IMR-90 (cell line): ENCODE measurements around the gene GPC4. TPM values are rescaled to one million over a fixed set of nuclear protein-coding genes. Genes with fewer than 3 reads are reported as not detected.

Experiments
- ATAC-seq: fragments of 200-7000 bp; cut with Tn5 transposase; 2 replicates; pipeline ENCODE4 v1.9.1; 2020; ENCODE audit warnings: low read depth, mild to moderate bottlenecking, moderate library complexity
- BruUV-seq: library from RNA; stranded (reverse); fragments of 400-500 nt; replicated peaks from 2 replicates; lab custom pipeline; 2021; lab: Mats Ljungman, UMichigan
- CTCF ChIA-PET: fragments of 300-600 bp; formaldehyde crosslinking; extraction: SDS; loops from one replicate; lab custom pipeline; 2021; ENCODE audit warnings: antibody characterized with exemption; lab: Yijun Ruan, JAX
- POLR2A ChIA-PET: fragments of 300-600 bp; sonication (Branson Sonifier 250); formaldehyde crosslinking; loops from one replicate; lab custom pipeline; 2022; ENCODE audit warnings: antibody characterized with exemption; ENCODE audit not compliant: unreplicated experiment; lab: Charles Lee
- DNase-seq: peaks from one replicate; pipeline ENCODE4 v3.0.0; 2013
- H2AFZ ChIP-seq: replicated peaks from 2 replicates; pipeline ENCODE3; 2013; ENCODE audit warnings: low read length, mild to moderate bottlenecking; ENCODE audit not compliant: poor library complexity
- H2AK5ac ChIP-seq: 2 replicates; pipeline ENCODE4 v1.6.1; 2013; ENCODE audit warnings: low read depth, low read length, inconsistent platforms
- H2AK9ac ChIP-seq: replicated peaks from 2 replicates; pipeline ENCODE3; 2013; ENCODE audit warnings: mild to moderate bottlenecking, low read depth, low read length, moderate library complexity; ENCODE audit not compliant: poor library complexity
- H2BK120ac ChIP-seq: 2 replicates; pipeline ENCODE4 v1.6.1; 2013; ENCODE audit warnings: low read depth, low read length, inconsistent platforms
- H2BK15ac ChIP-seq: 3 replicates; pipeline ENCODE4 v1.6.1; 2013; ENCODE audit warnings: low read depth, low read length, inconsistent platforms
- H2BK20ac ChIP-seq: 2 replicates; pipeline ENCODE4 v1.6.1; 2013; ENCODE audit warnings: low read depth, mild to moderate bottlenecking, inconsistent platforms, low read length, moderate library complexity
- H2BK5ac ChIP-seq: 2 replicates; pipeline ENCODE4 v1.6.1; 2013; ENCODE audit warnings: mild to moderate bottlenecking, low read depth, low read length, inconsistent platforms; ENCODE audit not compliant: poor library complexity, severe bottlenecking
- H3K14ac ChIP-seq: replicated peaks from 2 replicates; pipeline ENCODE4 v1.6.1; 2013; ENCODE audit warnings: low read depth, low read length, inconsistent platforms
- H3K18ac ChIP-seq: 2 replicates; pipeline ENCODE4 v1.6.1; 2013; ENCODE audit warnings: low read depth, low read length, control low read depth
- H3K23ac ChIP-seq: 2 replicates; pipeline ENCODE4 v1.6.1; 2013; ENCODE audit warnings: low read depth, low read length, inconsistent platforms
- H3K27ac ChIP-seq: 2 replicates; pipeline ENCODE4 v1.5.1; 2013; ENCODE audit warnings: mild to moderate bottlenecking, control low read depth, low read length; ENCODE audit not compliant: insufficient read depth
- H3K27me3 ChIP-seq: 2 replicates; pipeline ENCODE4 v1.6.1; 2013; ENCODE audit warnings: low read length; ENCODE audit not compliant: control insufficient read depth, insufficient read depth
- H3K36me3 ChIP-seq: 2 replicates; pipeline ENCODE4 v1.6.1; 2013; ENCODE audit warnings: low read length, mixed read lengths; ENCODE audit not compliant: control insufficient read depth, insufficient read depth
- H3K4ac ChIP-seq: 2 replicates; pipeline ENCODE4 v1.6.1; 2013; ENCODE audit warnings: low read depth, low read length, inconsistent platforms
- H3K4me1 ChIP-seq: 2 replicates; pipeline ENCODE4 v1.6.1; 2013; ENCODE audit warnings: low read length, mixed read lengths; ENCODE audit not compliant: control insufficient read depth, insufficient read depth
- H3K4me2 ChIP-seq: 2 replicates; pipeline ENCODE4 v1.6.1; 2013; ENCODE audit warnings: low read depth, mild to moderate bottlenecking, control low read depth, low read length, moderate library complexity
- H3K4me3 ChIP-seq: 2 replicates; pipeline ENCODE4 v1.5.1; 2013; ENCODE audit warnings: low read depth, mild to moderate bottlenecking, control low read depth, low read length, moderate library complexity; ENCODE audit not compliant: insufficient read depth
- H3K56ac ChIP-seq: 2 replicates; pipeline ENCODE4 v1.6.1; 2013; ENCODE audit warnings: low read length, inconsistent platforms; ENCODE audit not compliant: insufficient read depth; ENCODE audit errors: extremely low read depth
- H3K79me1 ChIP-seq, 2 experiments: 2 replicates each; pipeline ENCODE4 v1.6.1; 2013; ENCODE audit warnings: low read length in 2 of 2, inconsistent platforms in 1 of 2, low read depth in 1 of 2
- H3K9ac ChIP-seq: 2 replicates; pipeline ENCODE4 v1.6.1; 2013; ENCODE audit warnings: low read depth, low read length, control low read depth
- H3K9me1 ChIP-seq: 2 replicates; pipeline ENCODE4 v1.6.1; 2013; ENCODE audit warnings: low read length, inconsistent platforms; ENCODE audit not compliant: insufficient read depth
- H3K9me3 ChIP-seq: 2 replicates; pipeline ENCODE4 v1.6.1; 2013; ENCODE audit warnings: low read length; ENCODE audit not compliant: control insufficient read depth, insufficient read depth
- H4K20me1 ChIP-seq: 2 replicates; pipeline ENCODE4 v1.6.1; 2013; ENCODE audit warnings: low read length, inconsistent platforms; ENCODE audit not compliant: insufficient read depth
- H4K5ac ChIP-seq: 2 replicates; pipeline ENCODE4 v1.6.1; 2013; ENCODE audit warnings: mild to moderate bottlenecking, low read depth, low read length, control low read depth
- H4K8ac ChIP-seq, 2 experiments: 2 replicates each; pipeline ENCODE4 v1.6.1; 2013; ENCODE audit warnings: low read depth in 2 of 2, low read length in 2 of 2, control low read depth in 1 of 2, inconsistent platforms in 1 of 2
- H4K91ac ChIP-seq: 2 replicates; pipeline ENCODE4 v1.6.1; 2013; ENCODE audit warnings: low read depth, low read length, inconsistent platforms; ENCODE audit not compliant: insufficient read depth
- CEBPB ChIP-seq: IDR thresholded peaks from 2 replicates; pipeline ENCODE4 v1.6.1; 2012; ENCODE audit warnings: low read depth, low read length, improper control_type of control experiment
- CHD1 ChIP-seq: IDR thresholded peaks from 2 replicates; pipeline ENCODE4 v1.6.1; 2012; ENCODE audit warnings: low read depth, low read length, improper control_type of control experiment
- RCOR1 ChIP-seq: IDR thresholded peaks from 2 replicates; pipeline ENCODE4 v1.6.1; 2012; ENCODE audit warnings: mild to moderate bottlenecking, low read length, improper control_type of control experiment; ENCODE audit not compliant: insufficient replicate concordance
- dilution Hi-C: fragments of 300-500 bp; cut with HindIII; formaldehyde crosslinking; loops from one replicate; pipeline ENCODE4 v1.14.3; 2018; ENCODE audit warnings: low sequenced_read_pairs; ENCODE audit not compliant: unreplicated experiment
- in situ Hi-C: fragments of 300-500 bp; cut with MboI; formaldehyde crosslinking; loops from 3 replicates; pipeline ENCODE4 v1.14.3; 2019; ENCODE audit warnings: low sequenced_read_pairs, inconsistent platforms, mixed read lengths
- intact Hi-C: fragments of 100-400 bp; cut with micrococcal nuclease; formaldehyde crosslinking; loops from 2 replicates; pipeline ENCODE4 v1.10.0; 2022
- polyA plus RNA-seq, 3 experiments: library from polyadenylated mRNA; depleted of rRNA; stranded (reverse); fragments of >200 nt; gene quantifications; 2 replicates each; pipeline ENCODE4 v1.2.3, GENCODE V29; 2012; ENCODE audit warnings: low replicate concordance in 1 of 3
- total RNA-seq: library from RNA; depleted of rRNA; stranded (reverse); fragments of >200 nt; gene quantifications from 2 replicates; pipeline ENCODE4 v1.2.3, GENCODE V29; 2012

The GPC4 gene
- total and polyA plus RNA-seq, 2 of the 4 experiments (the other 2 are of a cell fraction) = 0.54 to 1.6 TPM

DNA sequence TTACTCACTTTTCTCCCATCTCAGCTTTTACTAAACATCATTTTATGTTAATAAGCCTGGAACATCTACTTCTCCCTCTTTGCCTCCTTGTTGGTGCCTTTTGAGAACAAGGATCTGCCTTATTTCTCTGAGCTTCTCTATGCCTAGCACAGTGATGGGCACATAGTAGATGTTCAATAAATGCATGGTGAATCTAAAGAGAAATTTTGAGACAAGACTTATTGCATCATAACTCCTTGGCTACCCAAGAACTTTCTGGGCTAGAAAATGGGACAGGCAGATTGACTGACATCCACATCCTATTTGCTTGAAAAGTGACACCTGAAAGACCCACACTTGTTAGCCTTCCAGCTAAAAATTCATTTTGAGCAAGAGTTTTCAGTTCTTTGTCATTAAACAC, 109.9 kb downstream of the GPC4 start:
- no peaks in the 10 kb centered on the region for H3K79me1 ChIP-seq
- intact Hi-C loops (no loop called here), dilution Hi-C loops (no loop called here), in situ Hi-C loops (no loop called here)
- H3K4me1 ChIP-seq = no peaks in the 10 kb centered on the region
- ATAC-seq = no peak
- no peak overlapping the region for H2BK15ac ChIP-seq
- H2AK5ac ChIP-seq = no peak overlapping the region
- peaks cover 1% of the 10 kb centered on the region for H3K27me3 ChIP-seq
- no peak overlapping the region for H3K14ac ChIP-seq
- no peak overlapping the region for H3K4ac ChIP-seq
- no peak overlapping the region for H2AK9ac ChIP-seq
- ChIA-PET CTCF (interaction anchor here (0.6 kb wide), 1 partner anchor 486 kb away, joined by 3 read pairs; no protein-coding TSS in a partner anchor), POLR2A (no interaction called here)
- H2BK5ac ChIP-seq = no peak overlapping the region
- no peak overlapping the region for H4K8ac ChIP-seq
- H3K9ac ChIP-seq = no peak overlapping the region
- H4K91ac ChIP-seq = no peak overlapping the region
- no peak overlapping the region for H3K27ac ChIP-seq
- no peak overlapping the region for H2AFZ ChIP-seq
- H3K9me1 ChIP-seq = no peaks in the 10 kb centered on the region
- H2BK20ac ChIP-seq = no peak overlapping the region
- no peak overlapping the region for H3K4me2 ChIP-seq
- TF ChIP-seq CHD1 (no peak), RCOR1 (no peak), CEBPB (peak; percentile 67)
- no peak overlapping the region for H2BK120ac ChIP-seq
- no peaks in the 10 kb centered on the region for H3K9me3 ChIP-seq
- DNase-seq = no peak
- H3K36me3 ChIP-seq = no peaks in the 10 kb centered on the region
- H4K5ac ChIP-seq = no peak overlapping the region
- H3K18ac ChIP-seq = no peak overlapping the region
- H4K20me1 ChIP-seq = no peaks in the 10 kb centered on the region
- no peak overlapping the region for H3K4me3 ChIP-seq
- no TSS peak for BruUV-seq
- no peak overlapping the region for H3K56ac ChIP-seq
- no peak overlapping the region for H3K23ac ChIP-seq
